HUES48 (cell line): ENCODE measurements around the gene RNF213.

ENCODE experiments used
- H3K27ac ChIP-seq: one replicate; pipeline ENCODE4 v1.7.0; 2013; ENCODE audit warnings: low read depth, low read length, inconsistent platforms
- H3K27me3 ChIP-seq: 2 replicates; pipeline ENCODE4 v1.6.1; 2013; ENCODE audit warnings: mild to moderate bottlenecking, low read length; ENCODE audit not compliant: control insufficient read depth, insufficient read depth
- H3K36me3 ChIP-seq: 2 replicates; pipeline ENCODE4 v1.6.1; 2013; ENCODE audit warnings: low read length; ENCODE audit not compliant: control insufficient read depth, insufficient read depth
- H3K4me1 ChIP-seq: 2 replicates; pipeline ENCODE4 v1.6.1; 2013; ENCODE audit warnings: mild to moderate bottlenecking, low read length; ENCODE audit not compliant: control insufficient read depth, insufficient read depth
- H3K4me3 ChIP-seq: 2 replicates; pipeline ENCODE4 v1.5.1; 2013; ENCODE audit warnings: mild to moderate bottlenecking, low read depth, low read length
- H3K9ac ChIP-seq: 2 replicates; pipeline ENCODE4 v1.6.1; 2013; ENCODE audit warnings: mild to moderate bottlenecking, low read depth, low read length, moderate library complexity
- H3K9me3 ChIP-seq: 2 replicates; pipeline ENCODE4 v1.6.1; 2013; ENCODE audit warnings: low read length; ENCODE audit not compliant: control insufficient read depth, insufficient read depth

The RNF213 gene

DNA sequence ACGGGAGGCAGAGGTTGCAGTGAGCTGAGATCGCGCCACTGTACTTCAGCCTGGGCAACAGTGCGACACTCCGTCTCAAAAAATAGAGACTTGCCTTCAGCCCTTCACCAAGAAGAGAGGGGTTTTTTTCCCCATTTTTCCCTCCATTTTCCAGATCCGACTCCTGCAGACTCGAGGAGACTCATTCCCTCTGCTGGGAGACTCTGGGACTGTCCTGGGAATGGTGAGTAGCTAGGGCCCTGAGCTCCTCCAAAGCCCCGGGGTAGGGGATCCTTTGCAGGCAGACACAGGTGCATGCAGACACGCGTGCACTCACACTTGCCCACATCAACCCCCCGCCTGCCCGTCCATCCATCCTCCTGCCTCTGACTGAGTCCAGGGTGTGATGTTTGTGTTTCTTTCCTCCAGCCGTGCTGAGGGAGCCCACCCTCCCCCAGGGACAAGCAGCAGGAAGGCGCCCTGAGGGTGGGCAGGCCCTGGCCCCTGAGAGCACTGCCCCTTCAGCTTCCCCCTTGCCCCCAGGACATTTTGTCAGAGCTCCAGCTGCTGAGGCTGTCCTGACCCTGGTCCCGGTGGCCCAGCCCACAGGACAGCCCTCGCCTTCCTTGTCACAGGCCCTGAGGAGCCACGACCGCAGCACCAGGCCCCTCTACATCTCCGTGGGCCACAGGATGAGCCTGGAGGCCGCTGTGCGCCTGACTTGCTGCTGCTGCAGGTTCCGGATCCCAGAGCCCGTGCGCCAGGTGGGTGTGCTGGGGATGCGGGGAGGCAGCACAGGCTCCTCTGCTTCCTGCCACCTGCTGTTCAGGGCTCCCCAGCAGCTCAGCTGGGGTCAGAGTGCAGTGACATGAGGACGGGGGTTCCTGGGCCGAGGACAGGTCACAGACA is 164.5 kb downstream of the RNF213 start:
- Histone ChIP-seq H3K36me3 (no peaks in the 10 kb centered on the region), H3K4me3 (no peak overlapping the region), H3K9me3 (no peaks in the 10 kb centered on the region), H3K9ac (no peak overlapping the region), H3K27ac (no peak overlapping the region), H3K4me1 (peaks cover 4% of the 10 kb centered on the region; the same call in 1 of the 2 replicates), H3K27me3 (no peaks in the 10 kb centered on the region)

DNA sequence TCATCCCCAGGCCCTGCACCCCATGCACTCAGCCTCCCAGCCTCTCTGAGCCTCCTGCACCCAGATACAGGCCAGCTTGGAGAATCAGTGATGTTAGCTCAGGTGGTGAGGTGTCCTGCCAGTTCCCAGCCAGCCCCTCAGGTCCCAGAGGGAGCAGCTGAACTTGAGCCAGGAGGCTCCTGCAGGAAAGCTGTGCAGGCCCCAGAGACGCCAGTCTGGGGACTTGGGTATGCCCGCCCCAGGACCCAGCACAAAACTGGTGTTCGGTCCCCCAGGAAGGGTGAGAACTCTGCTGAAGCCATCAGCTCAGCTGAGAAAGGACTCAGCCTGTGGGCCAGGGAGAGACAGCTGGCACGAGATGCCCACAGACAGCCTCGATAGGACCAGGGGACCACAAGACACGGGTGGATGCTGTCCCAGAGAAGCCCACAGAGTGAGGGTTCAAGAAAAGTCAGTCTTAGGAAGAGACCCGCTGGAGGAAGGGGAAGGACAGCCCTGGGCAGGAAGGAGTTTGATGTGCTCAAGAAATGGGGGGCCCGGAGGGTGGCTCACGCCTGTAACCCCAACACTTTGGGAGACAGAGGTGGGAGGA is 165.3 kb downstream of the RNF213 start:
- H3K27me3 ChIP-seq = no peaks in the 10 kb centered on the region
- no peak overlapping the region for H3K4me3 ChIP-seq
- no peak overlapping the region for H3K27ac ChIP-seq
- no peaks in the 10 kb centered on the region for H3K36me3 ChIP-seq
- no peak overlapping the region for H3K9ac ChIP-seq
- peaks cover 4% of the 10 kb centered on the region; the same call in 1 of the 2 replicates for H3K4me1 ChIP-seq
- no peaks in the 10 kb centered on the region for H3K9me3 ChIP-seq

DNA sequence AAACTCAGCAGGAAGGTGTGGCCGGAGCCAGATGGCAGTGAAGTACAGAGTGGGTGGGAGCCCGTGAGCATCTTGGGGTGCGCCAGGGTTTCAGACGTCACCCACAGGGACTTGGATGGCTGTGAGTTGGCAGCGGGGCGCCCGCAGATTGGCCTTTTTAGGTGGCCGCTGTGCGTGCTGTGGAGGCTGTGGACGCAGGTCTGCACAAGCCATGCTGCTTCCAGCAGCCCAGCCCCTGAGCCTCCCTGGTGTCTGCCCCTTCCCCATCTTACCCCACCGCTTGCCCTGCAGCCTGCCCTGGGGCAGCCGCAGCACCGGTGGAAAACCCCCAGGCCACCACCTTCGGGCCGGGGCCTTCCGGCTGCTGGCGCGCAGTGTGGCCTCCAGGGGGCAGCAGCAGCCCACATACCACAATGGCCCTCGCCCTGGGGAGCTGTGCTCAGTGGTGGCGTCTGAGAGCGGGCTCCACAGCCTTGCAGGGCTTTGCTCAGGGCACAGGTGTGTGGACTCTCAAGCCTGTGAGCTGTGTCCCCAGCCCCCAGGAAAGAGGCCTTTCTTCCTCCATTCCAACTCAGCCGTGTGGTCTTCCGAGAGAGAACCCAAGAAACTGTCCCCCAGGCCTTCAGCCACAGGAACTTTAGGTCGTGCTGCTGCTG is 166.1 kb downstream of the RNF213 start:
- Histone ChIP-seq H3K27me3 (no peaks in the 10 kb centered on the region), H3K9me3 (no peaks in the 10 kb centered on the region), H3K4me1 (peaks cover 4% of the 10 kb centered on the region; the same call in 1 of the 2 replicates), H3K9ac (no peak overlapping the region), H3K27ac (no peak overlapping the region), H3K4me3 (no peak overlapping the region), H3K36me3 (no peaks in the 10 kb centered on the region)

DNA sequence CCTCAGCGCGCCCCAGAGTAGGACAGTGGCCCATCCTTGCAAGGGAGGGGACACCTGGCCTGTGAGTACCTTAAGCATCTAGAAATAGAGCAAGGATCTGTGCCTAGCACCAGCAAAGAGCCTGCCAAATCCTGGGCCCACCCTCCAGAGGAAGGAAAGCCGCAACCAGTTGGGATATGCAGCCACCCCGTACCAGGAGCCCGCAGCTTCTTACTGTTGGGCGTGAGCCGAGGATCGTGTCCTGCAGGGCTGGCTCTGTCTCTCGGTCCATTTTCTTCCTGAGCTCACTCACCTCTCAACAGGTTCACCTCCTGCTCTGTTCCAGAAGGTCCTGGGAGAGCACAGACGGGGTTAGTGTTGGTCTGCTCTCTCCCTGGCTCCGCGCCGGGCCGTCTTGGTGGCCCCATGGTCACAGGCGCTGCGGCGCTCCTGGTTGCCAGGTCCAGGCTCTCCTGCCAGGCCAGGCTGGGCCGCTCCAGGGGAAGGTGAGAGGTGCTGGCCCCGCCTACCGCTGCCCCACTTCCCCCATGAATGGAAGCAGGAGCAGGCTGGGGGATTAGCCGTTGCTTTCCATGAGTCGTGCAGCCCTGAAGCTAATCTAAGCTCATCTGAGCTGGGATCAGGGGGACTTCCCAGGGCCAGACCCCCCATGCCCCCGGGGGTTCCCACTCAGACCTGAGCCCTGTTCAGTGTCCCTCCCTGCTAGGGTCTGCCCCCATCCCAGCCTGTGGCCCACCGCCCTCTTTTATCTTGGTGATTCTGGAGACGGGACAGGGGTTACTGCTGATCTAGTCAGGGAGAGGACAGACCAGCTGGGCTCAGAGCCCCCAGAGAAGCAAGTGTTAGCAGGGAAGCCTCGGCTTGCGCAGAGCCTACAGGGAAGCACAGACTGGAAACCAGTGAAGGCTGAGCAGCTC is 167.0 kb downstream of the RNF213 start:
- Histone ChIP-seq H3K36me3 (no peaks in the 10 kb centered on the region), H3K27me3 (no peaks in the 10 kb centered on the region), H3K9me3 (no peaks in the 10 kb centered on the region), H3K4me3 (no peak overlapping the region), H3K4me1 (peaks cover 4% of the 10 kb centered on the region; the same call in 1 of the 2 replicates), H3K9ac (no peak overlapping the region), H3K27ac (no peak overlapping the region)

DNA sequence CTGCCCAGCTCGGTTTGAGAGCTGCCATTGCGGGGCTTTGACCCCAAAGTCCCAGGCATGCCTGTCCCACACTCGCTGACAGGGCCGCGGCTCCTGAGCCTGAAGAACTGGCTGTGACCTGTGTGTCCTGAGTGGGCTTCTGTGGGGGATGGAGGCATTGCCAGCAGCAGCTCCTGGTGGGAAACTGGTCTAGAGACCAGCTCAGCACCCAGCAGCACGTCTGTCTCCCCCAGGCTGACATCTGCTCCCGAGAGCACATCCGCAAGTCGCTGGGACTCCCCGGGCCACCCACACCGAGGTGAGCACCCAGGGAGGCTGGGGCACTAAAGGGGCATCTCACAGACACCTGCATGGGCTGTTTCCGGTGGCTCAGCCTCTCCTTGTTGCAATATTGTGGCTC is 167.7 kb downstream of the RNF213 start:
- H3K27me3 ChIP-seq = no peaks in the 10 kb centered on the region
- no peaks in the 10 kb centered on the region for H3K9me3 ChIP-seq
- H3K4me1 ChIP-seq = peaks cover 4% of the 10 kb centered on the region; the same call in 1 of the 2 replicates
- H3K4me3 ChIP-seq = no peak overlapping the region
- no peaks in the 10 kb centered on the region for H3K36me3 ChIP-seq
- no peak overlapping the region for H3K9ac ChIP-seq
- H3K27ac ChIP-seq = no peak overlapping the region

DNA sequence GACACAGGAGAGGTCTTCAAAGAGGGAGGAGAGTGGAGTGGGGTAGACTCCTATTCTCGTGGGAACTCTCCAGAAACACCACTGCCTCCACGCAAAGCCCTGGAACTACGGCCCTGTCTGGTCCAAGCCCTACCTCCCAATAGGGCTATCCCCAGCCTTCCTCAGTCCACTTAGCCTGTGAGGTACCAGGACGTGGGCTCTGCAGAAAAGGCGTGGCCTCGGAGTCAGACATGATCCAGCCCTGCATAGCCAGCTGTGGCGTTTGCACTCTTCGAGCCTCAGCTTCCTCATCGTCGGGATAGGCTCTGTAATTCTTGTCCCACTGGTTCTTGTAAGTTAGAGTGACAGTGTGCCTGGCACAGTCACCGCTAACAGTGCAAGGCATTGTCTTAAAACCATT is 168.1 kb downstream of the RNF213 start:
- no peak overlapping the region for H3K27ac ChIP-seq
- peaks cover 4% of the 10 kb centered on the region; the same call in 1 of the 2 replicates for H3K4me1 ChIP-seq

DNA sequence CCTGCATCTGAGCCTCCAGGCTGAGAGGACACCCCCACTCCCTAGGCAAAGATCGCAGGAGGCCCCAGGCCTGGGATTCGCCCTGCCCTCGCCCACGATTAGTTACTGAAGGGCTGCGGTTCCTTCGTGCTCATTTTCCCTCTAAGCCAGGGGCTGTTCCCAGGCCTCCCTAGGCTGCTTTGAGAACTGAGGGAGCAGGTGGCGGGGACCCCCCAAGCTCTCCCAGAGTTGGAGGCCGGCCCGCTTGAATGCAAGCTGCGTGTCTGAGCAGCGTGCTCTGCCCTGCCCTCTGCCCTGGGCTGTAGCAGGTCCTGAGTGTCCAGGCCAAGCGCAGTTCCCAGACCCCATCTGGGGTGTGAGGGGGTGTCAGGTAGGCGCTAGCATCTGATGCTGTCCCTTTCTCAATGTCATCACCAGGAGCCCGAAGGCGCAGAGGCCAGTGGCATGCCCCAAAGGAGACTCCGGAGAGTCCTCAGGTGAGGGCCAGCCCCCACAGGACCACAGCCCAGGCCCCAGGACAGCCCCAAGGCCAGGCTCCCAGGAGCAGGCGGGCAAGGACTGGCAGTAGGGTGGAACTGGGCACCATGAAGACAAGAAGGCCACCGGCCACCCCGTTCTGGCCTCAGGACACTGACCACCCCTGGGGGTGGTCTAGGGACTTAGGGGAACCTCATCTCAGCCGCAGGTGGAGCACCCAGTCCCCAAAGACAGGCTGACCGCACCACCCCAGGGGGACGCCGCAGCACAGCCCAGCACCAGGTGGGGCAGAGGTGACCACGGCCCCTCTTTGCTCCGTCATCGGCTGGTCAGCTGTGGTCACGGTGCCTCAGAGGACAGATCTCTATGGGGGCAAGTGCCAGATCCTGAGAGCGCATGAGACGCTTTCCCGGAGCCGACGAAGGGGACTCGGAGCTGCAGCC is 169.0 kb downstream of the RNF213 start:
- no peak overlapping the region for H3K27ac ChIP-seq
- no peaks in the 10 kb centered on the region for H3K36me3 ChIP-seq
- H3K4me1 ChIP-seq = peaks cover 4% of the 10 kb centered on the region; the same call in 1 of the 2 replicates
- H3K9ac ChIP-seq = no peak overlapping the region
- no peak overlapping the region for H3K4me3 ChIP-seq
- H3K27me3 ChIP-seq = no peaks in the 10 kb centered on the region
- no peaks in the 10 kb centered on the region for H3K9me3 ChIP-seq

More for the DNA sequence above, 168.1 kb downstream of the RNF213 start:
- Histone ChIP-seq H3K9me3 (no peaks in the 10 kb centered on the region), H3K36me3 (no peaks in the 10 kb centered on the region), H3K9ac (no peak overlapping the region), H3K27me3 (no peaks in the 10 kb centered on the region), H3K4me3 (no peak overlapping the region)

DNA sequence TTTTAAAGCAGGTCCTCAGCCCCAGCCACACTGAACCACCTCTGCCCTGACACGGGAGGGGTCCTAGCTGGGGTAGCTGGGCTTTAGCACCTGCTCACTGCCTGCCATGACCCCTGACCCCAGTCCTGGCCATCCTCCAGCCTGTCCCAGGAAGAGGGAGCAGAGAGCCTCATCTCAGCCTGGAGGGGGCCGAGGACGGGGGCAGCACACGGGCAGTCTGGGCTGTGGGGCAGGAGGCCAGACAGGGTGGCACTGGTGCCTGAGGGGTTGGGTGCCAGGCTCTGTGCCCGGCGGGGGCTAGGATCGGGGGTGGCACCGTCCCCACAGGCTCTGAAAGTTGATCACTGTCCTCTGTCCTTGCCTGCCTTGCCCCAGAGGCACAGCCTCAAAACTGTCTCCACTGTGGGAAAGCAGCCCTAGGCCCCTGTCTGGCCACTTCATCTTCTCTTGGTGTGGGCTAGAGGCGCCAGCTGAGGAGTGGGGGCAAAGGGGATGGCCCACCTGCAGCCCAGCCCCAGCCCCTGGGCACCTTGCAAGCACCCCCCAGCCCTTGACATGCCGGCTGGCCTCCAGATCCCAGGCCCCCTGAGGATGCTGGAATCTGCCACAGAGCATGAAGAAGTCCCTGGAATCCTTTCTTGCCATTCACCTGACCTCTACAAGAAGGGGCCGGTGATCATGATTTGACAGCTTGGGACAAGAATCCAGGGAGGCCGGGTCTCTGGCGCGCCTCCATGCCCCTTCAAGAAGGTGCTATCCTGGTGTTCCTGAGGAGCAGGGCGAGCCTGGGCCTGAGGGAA is 170.0 kb downstream of the RNF213 start:
- no peaks in the 10 kb centered on the region for H3K9me3 ChIP-seq

More for the DNA sequence above, 170.0 kb downstream of the RNF213 start:
- peaks cover 4% of the 10 kb centered on the region; the same call in 1 of the 2 replicates for H3K4me1 ChIP-seq
- H3K9ac ChIP-seq = no peak overlapping the region
- no peaks in the 10 kb centered on the region for H3K36me3 ChIP-seq
- no peak overlapping the region for H3K27ac ChIP-seq
- no peaks in the 10 kb centered on the region for H3K27me3 ChIP-seq
- H3K4me3 ChIP-seq = no peak overlapping the region
